Natural killer cell treated with Interleukin-12 subunit alpha and Interleukin-12 subunit beta and Interleukin-15 and Interleukin-18, amount 100 ng/mL, for 72 hours (primary cell): ENCODE data around the gene CIBAR2. TPM values are rescaled to one million over a fixed set of nuclear protein-coding genes. Genes with fewer than 3 reads are reported as not detected.
"Not testable (repeated sequence)": the region's sequence is repeated elsewhere in the genome, so short reads cannot be mapped to it uniquely, and the experiment has no call there.

Source experiments
- ATAC-seq, 2 donors: fragments of 150-1000 bp; cut with Tn5 transposase in 1 of 2; sonication (Bioruptor Pico), chemical (Tn5 transposase) in 1 of 2; 2 replicates each; pipeline ENCODE4 v1.10.0; 2021
- DNase-seq: peaks from one replicate; pipeline ENCODE4 v3.0.0; 2022; ENCODE audit warnings: low spot score
- H3K27ac Mint-ChIP-seq, 2 donors: 1 replicate in 1 of 2; 2 replicates in 1 of 2; pipeline ENCODE4 v1.8.0; 2022; ENCODE audit warnings: mixed read lengths in 2 of 2, mild to moderate bottlenecking in 1 of 2, moderate library complexity in 1 of 2
- H3K27me3 Mint-ChIP-seq, 2 donors: 1 replicate in 1 of 2; 2 replicates in 1 of 2; pipeline ENCODE4 v1.8.0; 2022; ENCODE audit warnings: mixed read lengths in 2 of 2
- H3K36me3 Mint-ChIP-seq: one replicate; pipeline ENCODE4 v1.8.0; 2022; ENCODE audit warnings: mixed read lengths
- H3K4me1 Mint-ChIP-seq, 2 donors: 1 replicate in 1 of 2; 2 replicates in 1 of 2; pipeline ENCODE4 v1.8.0; 2022; ENCODE audit warnings: low read depth in 2 of 2, mixed read lengths in 2 of 2, mild to moderate bottlenecking in 1 of 2
- H3K4me3 Mint-ChIP-seq: one replicate; pipeline ENCODE4 v1.8.0; 2022; ENCODE audit warnings: mixed read lengths
- H3K9me3 Mint-ChIP-seq: 2 replicates; pipeline ENCODE4 v1.8.0; 2022; ENCODE audit warnings: mixed read lengths
- total RNA-seq, 2 donors: library from RNA; stranded (reverse); gene quantifications; one replicate each; pipeline ENCODE4 v1.2.3, GENCODE V29; 2022

The CIBAR2 gene
- total RNA-seq, 2 donors from 2014 or later: not detected

GRCh38 chr16:85057212-85057889 is 54.9 kb downstream of the CIBAR2 start:
- Mint-ChIP-seq H3K4me1 (peaks cover 29 to 31% of the 10 kb centered on the region in 2 donors), H3K9me3 (no peaks in the 10 kb centered on the region)

GRCh38 chr16:85056211-85056748 is 56.0 kb downstream of the CIBAR2 start:
- Mint-ChIP-seq H3K27me3 (peaks cover 9 to 14% of the 10 kb centered on the region in 2 donors), H3K9me3 (no peaks in the 10 kb centered on the region), H3K36me3 (no peaks in the 10 kb centered on the region), H3K27ac (peak overlapping the region; percentile 78), H3K4me3 (peak overlapping the region; percentile 88), H3K4me1 (peaks cover 29 to 31% of the 10 kb centered on the region in 2 donors)
- ATAC-seq (no peak), DNase-seq (peak; percentile 38)

More at GRCh38 chr16:85057212-85057889, 54.9 kb downstream of the CIBAR2 start:
- Mint-ChIP-seq H3K27me3 (peaks cover 9 to 15% of the 10 kb centered on the region in 2 donors), H3K27ac (peak overlapping the region; percentile 78), H3K36me3 (no peaks in the 10 kb centered on the region), H3K4me3 (peak overlapping the region; percentile 88)
- ATAC-seq (no peak), DNase-seq (peak; percentile 44)

DNA sequence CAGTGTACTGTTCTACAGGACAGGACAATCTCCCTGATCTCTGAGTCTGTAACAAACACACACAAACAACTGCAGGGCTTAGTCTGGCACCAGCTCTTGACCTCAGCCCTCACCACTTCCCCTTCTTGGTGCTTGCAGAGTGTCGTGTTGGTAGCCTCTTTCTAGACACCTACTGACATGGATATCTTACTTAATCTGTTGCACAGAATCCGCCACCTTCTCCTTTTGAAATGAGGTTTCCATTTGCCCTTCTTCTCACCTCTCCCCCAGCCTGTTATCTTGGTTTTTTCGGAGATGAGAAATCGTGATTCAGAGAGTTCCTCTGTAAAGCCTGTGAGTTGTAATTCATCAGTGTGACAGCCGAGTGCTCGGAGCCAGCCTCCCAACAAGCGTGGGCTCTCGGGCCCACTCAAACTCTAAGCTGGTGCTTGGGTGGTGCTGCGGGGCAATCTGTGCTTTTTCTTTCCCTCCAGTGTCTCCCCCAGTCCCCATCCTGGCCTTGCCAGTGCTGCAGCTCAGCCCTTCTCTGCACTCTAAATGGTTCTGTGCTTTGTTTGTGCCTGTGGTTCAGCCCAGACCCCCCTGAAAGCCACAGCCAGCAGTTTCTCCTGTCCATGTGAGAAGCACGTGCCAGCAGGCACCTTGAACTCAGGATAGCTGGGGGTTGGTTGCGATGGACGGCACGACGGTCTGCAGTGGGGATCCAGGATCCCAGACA is 56.6 kb downstream of the CIBAR2 start:
- peaks cover 30 to 31% of the 10 kb centered on the region in 2 donors for H3K4me1 Mint-ChIP-seq

GRCh38 chr16:85054948-85055492 is 57.3 kb downstream of the CIBAR2 start:
- no peak for ATAC-seq
- Mint-ChIP-seq H3K4me3 (peak overlapping the region; percentile 88), H3K36me3 (no peaks in the 10 kb centered on the region), H3K27me3 (peaks cover 9 to 13% of the 10 kb centered on the region in 2 donors), H3K27ac (peak overlapping the region; percentile 78), H3K4me1 (peaks cover 31 to 32% of the 10 kb centered on the region in 2 donors), H3K9me3 (no peaks in the 10 kb centered on the region)
- DNase-seq: peak; percentile 2

More for the DNA sequence above, 56.6 kb downstream of the CIBAR2 start:
- peak; percentile 97 to 99 for ATAC-seq
- peak; percentile 83 for DNase-seq
- no peaks in the 10 kb centered on the region for H3K9me3 Mint-ChIP-seq
- H3K27me3 Mint-ChIP-seq: peaks cover 9 to 13% of the 10 kb centered on the region in 2 donors
- no peaks in the 10 kb centered on the region for H3K36me3 Mint-ChIP-seq
- H3K27ac Mint-ChIP-seq: peak overlapping the region; percentile 78
- peak overlapping the region; percentile 88 for H3K4me3 Mint-ChIP-seq

DNA sequence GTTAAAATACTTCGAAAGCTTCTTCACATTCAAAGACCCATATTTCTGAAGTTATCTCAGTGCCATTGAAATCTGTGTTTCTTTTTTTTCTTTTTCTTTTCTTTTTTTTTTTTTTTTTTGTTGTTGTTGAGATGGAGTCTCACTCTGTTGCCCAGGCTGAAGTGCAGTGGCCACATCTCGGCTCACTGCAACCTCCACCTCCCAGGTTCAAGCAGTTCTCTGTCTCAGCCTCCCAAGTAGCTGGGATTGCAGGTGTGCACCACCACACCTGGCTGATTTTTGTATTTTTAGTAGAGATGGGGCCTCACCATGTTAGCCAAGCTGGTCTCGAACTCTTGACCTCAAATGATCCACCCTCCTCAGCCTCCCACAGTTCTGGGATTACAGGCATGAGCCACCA is 58.0 kb downstream of the CIBAR2 start:
- DNase-seq: peak; percentile 20
- peaks cover 32 to 35% of the 10 kb centered on the region in 2 donors for H3K4me1 Mint-ChIP-seq
- H3K9me3 Mint-ChIP-seq, H3K4me3 Mint-ChIP-seq, ATAC-seq, H3K27ac Mint-ChIP-seq, H3K36me3 Mint-ChIP-seq: not testable (repeated sequence)
- peaks cover 9 to 15% of the 10 kb centered on the region in 2 donors for H3K27me3 Mint-ChIP-seq

- Mint-ChIP-seq H3K36me3 (no peaks in the 10 kb centered on the region), H3K27me3 (peaks cover 4 to 14% of the 10 kb centered on the region in 2 donors), H3K9me3 (no peaks in the 10 kb centered on the region), H3K4me1 (peaks cover 27 to 31% of the 10 kb centered on the region in 2 donors), H3K27ac (no peak overlapping the region), H3K4me3 (no peak overlapping the region)
- no peak for ATAC-seq
- DNase-seq: peak; percentile 12
Observed at GRCh38 chr16:85052536-85052935, 59.7 kb downstream of the CIBAR2 start.

GRCh38 chr16:85051683-85052082 is 60.6 kb downstream of the CIBAR2 start:
- H3K27ac Mint-ChIP-seq: no peak overlapping the region
- H3K4me3 Mint-ChIP-seq: no peak overlapping the region
- ATAC-seq: no peak
- H3K36me3 Mint-ChIP-seq: no peaks in the 10 kb centered on the region
- no peaks in the 10 kb centered on the region for H3K9me3 Mint-ChIP-seq
- no peak for DNase-seq
- H3K27me3 Mint-ChIP-seq: peaks cover 0 to 10% of the 10 kb centered on the region in 2 donors
- peaks cover 20 to 22% of the 10 kb centered on the region in 2 donors for H3K4me1 Mint-ChIP-seq

GRCh38 chr16:85051067-85051581 is 61.1 kb downstream of the CIBAR2 start:
- no peak overlapping the region for H3K4me3 Mint-ChIP-seq
- peaks cover 17% of the 10 kb centered on the region in 2 donors for H3K4me1 Mint-ChIP-seq
- ATAC-seq: no peak
- no peak overlapping the region for H3K27ac Mint-ChIP-seq
- H3K27me3 Mint-ChIP-seq: peaks cover 0 to 16% of the 10 kb centered on the region in 2 donors
- H3K36me3 Mint-ChIP-seq: no peaks in the 10 kb centered on the region
- H3K9me3 Mint-ChIP-seq: no peaks in the 10 kb centered on the region
- no peak for DNase-seq

DNA sequence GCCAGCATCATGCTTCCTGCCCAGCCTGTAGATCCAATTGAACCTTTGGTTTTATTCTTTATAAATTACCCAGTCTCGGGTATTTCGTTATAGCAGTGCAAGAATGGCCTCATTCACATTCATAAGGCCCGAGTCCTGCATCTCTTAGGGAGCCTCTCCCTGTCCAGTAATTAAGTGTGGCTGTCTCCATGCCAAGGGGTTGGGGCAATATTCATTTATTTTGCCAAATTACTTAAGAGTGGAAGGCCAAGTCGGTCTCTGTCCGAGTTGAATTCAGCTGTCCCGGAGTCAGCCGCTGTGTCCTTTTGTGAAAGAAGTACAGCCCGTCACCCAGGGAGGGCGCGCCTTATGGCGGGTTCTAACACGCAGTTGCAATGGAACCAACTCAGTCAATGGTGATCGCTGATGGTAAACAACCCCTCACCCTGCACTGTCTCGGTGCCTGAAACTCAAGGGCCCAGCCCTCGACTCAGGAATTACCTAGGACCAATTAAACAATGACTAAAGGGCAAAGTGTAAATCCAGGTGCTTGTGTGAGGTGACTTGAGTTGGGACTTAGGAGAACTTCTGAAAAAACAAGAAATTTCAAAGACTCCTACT is 62.5 kb downstream of the CIBAR2 start:
- ATAC-seq (no peak), DNase-seq (no peak)
- Mint-ChIP-seq H3K4me1 (peaks cover 4 to 5% of the 10 kb centered on the region in 2 donors), H3K4me3 (no peak overlapping the region), H3K9me3 (no peaks in the 10 kb centered on the region), H3K27me3 (peaks cover 0 to 18% of the 10 kb centered on the region in 2 donors), H3K27ac (no peak overlapping the region), H3K36me3 (no peaks in the 10 kb centered on the region)

GRCh38 chr16:85048921-85049562 is 63.2 kb downstream of the CIBAR2 start:
- Mint-ChIP-seq H3K4me3 (no peak overlapping the region), H3K9me3 (no peaks in the 10 kb centered on the region), H3K4me1 (peaks cover 4 to 5% of the 10 kb centered on the region in 2 donors), H3K36me3 (no peaks in the 10 kb centered on the region), H3K27ac (no peak overlapping the region), H3K27me3 (peaks cover 0 to 18% of the 10 kb centered on the region in 2 donors)
- DNase-seq (peak; percentile 57), ATAC-seq (peak in 1 of 2 donors; percentile 40)
